Mesodermal cell (in vitro differentiated cells): Measurements from ENCODE around the gene UBE2E1.

ENCODE experiments used
- H3K27ac ChIP-seq: 2 replicates; pipeline ENCODE4 v1.7.0; 2013; ENCODE audit warnings: mild to moderate bottlenecking, low read depth, low read length, moderate library complexity; ENCODE audit not compliant: severe bottlenecking
- H3K36me3 ChIP-seq: 2 replicates; pipeline ENCODE4 v1.7.1; 2013; ENCODE audit warnings: mild to moderate bottlenecking, low read length, moderate library complexity; ENCODE audit not compliant: control insufficient read depth, insufficient read depth
- H3K4me1 ChIP-seq: one replicate; pipeline ENCODE4 v1.7.1; 2013; ENCODE audit warnings: mild to moderate bottlenecking, low read length; ENCODE audit not compliant: insufficient read depth, control insufficient read depth, poor library complexity, severe bottlenecking
- H3K4me3 ChIP-seq: 2 replicates; pipeline ENCODE4 v1.7.0; 2013; ENCODE audit warnings: low read length, control low read depth, mild to moderate bottlenecking; ENCODE audit not compliant: insufficient read depth, poor library complexity, severe bottlenecking; ENCODE audit errors: extremely low read depth
- H3K9me3 ChIP-seq: 2 replicates; pipeline ENCODE4 v1.7.1; 2013; ENCODE audit warnings: mild to moderate bottlenecking, low read length, moderate library complexity; ENCODE audit not compliant: control insufficient read depth
- WGBS, 2 experiments: methylation state at CpG; one replicate each; pipeline ENCODE4 v1.1.5; 2013; ENCODE audit warnings: missing lambda C conversion rate in 2 of 2; ENCODE audit not compliant: insufficient coverage in 2 of 2; 5-methylcytosine and 5-hydroxymethylcytosine counted together

The UBE2E1 gene

GRCh38 chr3:23856286-23856685 lies 50.5 kb downstream of the UBE2E1 start:
- 94 to 100% methylated on average over 1 to 2 of the region's 3 CpGs for WGBS, 2 experiments
- Histone ChIP-seq H3K27ac (peak overlapping the region; percentile 36), H3K4me3 (no peak overlapping the region), H3K36me3 (peaks cover 30% of the 10 kb centered on the region), H3K9me3 (peaks cover 3% of the 10 kb centered on the region), H3K4me1 (peaks cover 4% of the 10 kb centered on the region)

- no CpG with 5 or more reads among the region's 1 CpG for WGBS, 2 experiments
- no peaks in the 10 kb centered on the region for H3K9me3 ChIP-seq
- H3K4me3 ChIP-seq, result no peak overlapping the region
- peaks cover 28% of the 10 kb centered on the region for H3K36me3 ChIP-seq
- peaks cover 9% of the 10 kb centered on the region for H3K4me1 ChIP-seq
- no peak overlapping the region for H3K27ac ChIP-seq
Observed at GRCh38 chr3:23859012-23859743, 53.4 kb downstream of the UBE2E1 start.

- 84 to 94% methylated on average over 3 of the region's 7 CpGs for WGBS, 2 experiments
Observed at GRCh38 chr3:23859839-23860382, 54.2 kb downstream of the UBE2E1 start.

GRCh38 chr3:23861689-23862088 lies 55.9 kb downstream of the UBE2E1 start:
- no peak overlapping the region for H3K27ac ChIP-seq
- H3K4me1 ChIP-seq, result peaks cover 29% of the 10 kb centered on the region
- 87 to 92% methylated on average over 7 to 9 of the region's 9 CpGs for WGBS, 2 experiments
- no peak overlapping the region for H3K4me3 ChIP-seq
- peaks cover 28% of the 10 kb centered on the region for H3K36me3 ChIP-seq
- no peaks in the 10 kb centered on the region for H3K9me3 ChIP-seq

More at GRCh38 chr3:23859839-23860382, 54.2 kb downstream of the UBE2E1 start:
- Histone ChIP-seq H3K9me3 (no peaks in the 10 kb centered on the region), H3K4me1 (peaks cover 16% of the 10 kb centered on the region), H3K27ac (no peak overlapping the region), H3K4me3 (no peak overlapping the region), H3K36me3 (peaks cover 28% of the 10 kb centered on the region)

GRCh38 chr3:23863060-23863459 lies 57.3 kb downstream of the UBE2E1 start:
- no peak overlapping the region for H3K27ac ChIP-seq
- H3K4me3 ChIP-seq, result no peak overlapping the region
- peaks cover 28% of the 10 kb centered on the region for H3K36me3 ChIP-seq
- WGBS, 2 experiments, result no CpG with 5 or more reads among the region's 1 CpG
- H3K4me1 ChIP-seq, result peaks cover 28% of the 10 kb centered on the region
- no peaks in the 10 kb centered on the region for H3K9me3 ChIP-seq

- WGBS, 2 experiments, result 100% methylated on average over 1 of the region's 1 CpG
- H3K4me3 ChIP-seq, result no peak overlapping the region
- peaks cover 22% of the 10 kb centered on the region for H3K36me3 ChIP-seq
- H3K27ac ChIP-seq, result peak overlapping the region; percentile 83
- no peaks in the 10 kb centered on the region for H3K9me3 ChIP-seq
- H3K4me1 ChIP-seq, result peaks cover 28% of the 10 kb centered on the region
Observed at GRCh38 chr3:23864931-23865330, 59.2 kb downstream of the UBE2E1 start.

- peak overlapping the region; percentile 83 for H3K27ac ChIP-seq
- no peak overlapping the region for H3K4me3 ChIP-seq
- H3K4me1 ChIP-seq, result peaks cover 28% of the 10 kb centered on the region
- peaks cover 26% of the 10 kb centered on the region for H3K36me3 ChIP-seq
- WGBS, 2 experiments, result 61 to 79% methylated on average over 4 to 5 of the region's 6 CpGs
- no peaks in the 10 kb centered on the region for H3K9me3 ChIP-seq
Observed at GRCh38 chr3:23865595-23866396, 60.0 kb downstream of the UBE2E1 start.

GRCh38 chr3:23867400-23867799 lies 61.6 kb downstream of the UBE2E1 start:
- H3K9me3 ChIP-seq, result no peaks in the 10 kb centered on the region
- peaks cover 13% of the 10 kb centered on the region for H3K36me3 ChIP-seq
- no peak overlapping the region for H3K27ac ChIP-seq
- H3K4me3 ChIP-seq, result no peak overlapping the region
- H3K4me1 ChIP-seq, result peaks cover 28% of the 10 kb centered on the region
- WGBS, 2 experiments, result 57 to 100% methylated on average over 1 of the region's 1 CpG

- Histone ChIP-seq H3K4me3 (no peak overlapping the region), H3K27ac (no peak overlapping the region), H3K9me3 (no peaks in the 10 kb centered on the region), H3K4me1 (peaks cover 28% of the 10 kb centered on the region), H3K36me3 (peaks cover 9% of the 10 kb centered on the region)
- WGBS, 2 experiments, result no CpG with 5 or more reads among the region's 1 CpG
Observed at GRCh38 chr3:23867838-23868237, 62.1 kb downstream of the UBE2E1 start.

- Histone ChIP-seq H3K4me1 (peaks cover 23% of the 10 kb centered on the region), H3K36me3 (peaks cover 5% of the 10 kb centered on the region), H3K27ac (no peak overlapping the region), H3K9me3 (no peaks in the 10 kb centered on the region), H3K4me3 (no peak overlapping the region)
- 100% methylated on average over 2 to 3 of the region's 4 CpGs for WGBS, 2 experiments
Observed at GRCh38 chr3:23869977-23870662, 64.4 kb downstream of the UBE2E1 start.
